ENCODE measurements around the gene PM20D2. TPM values are rescaled to one million over a fixed set of nuclear protein-coding genes. Genes with fewer than 3 reads are reported as not detected.

The PM20D2 gene
- total and polyA plus RNA-seq, 2 of the 13 experiments (the other 11 are each of a cell fraction or from before 2014, with no cell fraction given), result 13.3 to 26.3 TPM

- TF ChIP-seq, protein P1, sequence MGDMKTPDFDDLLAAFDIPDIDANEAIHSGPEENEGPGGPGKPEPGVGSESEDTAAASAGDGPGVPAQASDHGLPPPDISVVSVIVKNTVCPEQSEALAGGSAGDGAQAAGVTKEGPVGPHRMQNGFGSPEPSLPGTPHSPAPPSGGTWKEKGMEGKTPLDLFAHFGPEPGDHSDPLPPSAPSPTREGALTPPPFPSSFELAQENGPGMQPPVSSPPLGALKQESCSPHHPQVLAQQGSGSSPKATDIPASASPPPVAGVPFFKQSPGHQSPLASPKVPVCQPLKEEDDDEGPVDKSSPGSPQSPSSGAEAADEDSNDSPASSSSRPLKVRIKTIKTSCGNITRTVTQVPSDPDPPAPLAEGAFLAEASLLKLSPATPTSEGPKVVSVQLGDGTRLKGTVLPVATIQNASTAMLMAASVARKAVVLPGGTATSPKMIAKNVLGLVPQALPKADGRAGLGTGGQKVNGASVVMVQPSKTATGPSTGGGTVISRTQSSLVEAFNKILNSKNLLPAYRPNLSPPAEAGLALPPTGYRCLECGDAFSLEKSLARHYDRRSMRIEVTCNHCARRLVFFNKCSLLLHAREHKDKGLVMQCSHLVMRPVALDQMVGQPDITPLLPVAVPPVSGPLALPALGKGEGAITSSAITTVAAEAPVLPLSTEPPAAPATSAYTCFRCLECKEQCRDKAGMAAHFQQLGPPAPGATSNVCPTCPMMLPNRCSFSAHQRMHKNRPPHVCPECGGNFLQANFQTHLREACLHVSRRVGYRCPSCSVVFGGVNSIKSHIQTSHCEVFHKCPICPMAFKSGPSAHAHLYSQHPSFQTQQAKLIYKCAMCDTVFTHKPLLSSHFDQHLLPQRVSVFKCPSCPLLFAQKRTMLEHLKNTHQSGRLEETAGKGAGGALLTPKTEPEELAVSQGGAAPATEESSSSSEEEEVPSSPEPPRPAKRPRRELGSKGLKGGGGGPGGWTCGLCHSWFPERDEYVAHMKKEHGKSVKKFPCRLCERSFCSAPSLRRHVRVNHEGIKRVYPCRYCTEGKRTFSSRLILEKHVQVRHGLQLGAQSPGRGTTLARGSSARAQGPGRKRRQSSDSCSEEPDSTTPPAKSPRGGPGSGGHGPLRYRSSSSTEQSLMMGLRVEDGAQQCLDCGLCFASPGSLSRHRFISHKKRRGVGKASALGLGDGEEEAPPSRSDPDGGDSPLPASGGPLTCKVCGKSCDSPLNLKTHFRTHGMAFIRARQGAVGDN (CRISPR knock-in tag; IDR thresholded peaks at IDR 0.05), result peak; percentile 99
- TF ChIP-seq ZNF772 (CRISPR knock-in tag; IDR thresholded peaks at IDR 0.05), result peak; percentile 61
- no peak for TF ChIP-seq SNAI1 (CRISPR knock-in tag; IDR thresholded peaks at IDR 0.05; ENCODE audit: borderline replicate concordance)
- TF ChIP-seq ZFY (CRISPR knock-in tag; IDR thresholded peaks at IDR 0.05), result peak; percentile 97
- no peak for TF ChIP-seq SRSF4 (IDR thresholded peaks at IDR 0.05; ENCODE audit: low read depth, low read length, poor library complexity, severe bottlenecking)
- no peak for TF ChIP-seq SUZ12 (IDR thresholded peaks at IDR 0.05; ENCODE audit: low read depth, low read length)
- TF ChIP-seq HDAC6 (IDR thresholded peaks at IDR 0.05; ENCODE audit: low read depth, low read length), result no peak
- TF ChIP-seq SNAPC4 (CRISPR knock-in tag; IDR thresholded peaks at IDR 0.05), result no peak
- no peak for TF ChIP-seq ZBTB8A (CRISPR knock-in tag; IDR thresholded peaks at IDR 0.05; ENCODE audit: borderline replicate concordance, low read depth)
- no peak for TF ChIP-seq CBX1 (IDR thresholded peaks at IDR 0.05; ENCODE audit: low read depth)
- peak; percentile 88 for TF ChIP-seq YEATS4 (CRISPR knock-in tag; IDR thresholded peaks at IDR 0.05; ENCODE audit: borderline replicate concordance)
- TF ChIP-seq ZNF432 (CRISPR knock-in tag; IDR thresholded peaks at IDR 0.05; ENCODE audit: borderline replicate concordance), result no peak
- TF ChIP-seq ZNF747 (CRISPR knock-in tag; IDR thresholded peaks at IDR 0.05; ENCODE audit: borderline replicate concordance), result peak; percentile 55; the same call in 1 of the 2 replicates
- TF ChIP-seq ZFX (CRISPR knock-in tag; IDR thresholded peaks at IDR 0.05; ENCODE audit: low read depth), result peak; percentile 97
- TF ChIP-seq ESRRA (CRISPR knock-in tag; IDR thresholded peaks at IDR 0.05; ENCODE audit: low read depth), result no peak
- TF ChIP-seq TRIM24 (CRISPR knock-in tag; IDR thresholded peaks at IDR 0.05), result no peak
- peak; percentile 85; the same call in 1 of the 2 replicates for TF ChIP-seq IRX3 (CRISPR knock-in tag; IDR thresholded peaks at IDR 0.05; ENCODE audit: borderline replicate concordance, low read depth)
- no peak for TF ChIP-seq ZNF337 (CRISPR knock-in tag; IDR thresholded peaks at IDR 0.05; ENCODE audit: borderline replicate concordance, low read depth)
- no peak for TF ChIP-seq HCFC1 (IDR thresholded peaks at IDR 0.05; ENCODE audit: low read depth, low read length)
- no peak for TF ChIP-seq MAFF (IDR thresholded peaks at IDR 0.05; ENCODE audit: low read depth, low read length)
- no peak for TF ChIP-seq MATR3 (CRISPR knock-in tag; IDR thresholded peaks at IDR 0.05)
- no peak for TF ChIP-seq RBAK (CRISPR knock-in tag; IDR thresholded peaks at IDR 0.05)
Measured at GRCh38 chr6:89145956-89146717, at the start of gene PM20D2 (continued).

Data from HepG2 (cell line).